Spleen (tissue), 7 donors: ENCODE measurements around the gene SPTBN1.

Experiments used
- POLR2AphosphoS5 ChIP-seq, 3 donors: sonication (generic); formaldehyde crosslinking; IDR thresholded peaks; one replicate each; pipeline ENCODE4 v1.5.1; 2017; ENCODE audit warnings: antibody characterized with exemption in 3 of 3
- TF ChIP-seq, protein P1 (sequence below), 11 experiments: fragments of 200-600 bp in 7 of 11; fragments of 450-650 bp in 4 of 11; sonication (generic) in 4 of 11; IDR thresholded peaks in 8 of 11; conservative IDR thresholded peaks in 3 of 11; 1 replicate in 7 of 11; 2 replicates in 4 of 11; pipeline versions ENCODE4 v1.4.0 to v1.8.0; 2016 to 2021; ENCODE audit warnings: antibody characterized with exemption in 11 of 11, inconsistent platforms in 4 of 11, mild to moderate bottlenecking in 1 of 11
- donor health status: DM: no; HTN: no; CAD: no; lungs with moderate emphysema.
- donor health status: DM: no; HTN: no; CAD: no.
- donor health status: DM: no; HTN: no; CAD: no.

- TF ChIP-seq, protein P1, sequence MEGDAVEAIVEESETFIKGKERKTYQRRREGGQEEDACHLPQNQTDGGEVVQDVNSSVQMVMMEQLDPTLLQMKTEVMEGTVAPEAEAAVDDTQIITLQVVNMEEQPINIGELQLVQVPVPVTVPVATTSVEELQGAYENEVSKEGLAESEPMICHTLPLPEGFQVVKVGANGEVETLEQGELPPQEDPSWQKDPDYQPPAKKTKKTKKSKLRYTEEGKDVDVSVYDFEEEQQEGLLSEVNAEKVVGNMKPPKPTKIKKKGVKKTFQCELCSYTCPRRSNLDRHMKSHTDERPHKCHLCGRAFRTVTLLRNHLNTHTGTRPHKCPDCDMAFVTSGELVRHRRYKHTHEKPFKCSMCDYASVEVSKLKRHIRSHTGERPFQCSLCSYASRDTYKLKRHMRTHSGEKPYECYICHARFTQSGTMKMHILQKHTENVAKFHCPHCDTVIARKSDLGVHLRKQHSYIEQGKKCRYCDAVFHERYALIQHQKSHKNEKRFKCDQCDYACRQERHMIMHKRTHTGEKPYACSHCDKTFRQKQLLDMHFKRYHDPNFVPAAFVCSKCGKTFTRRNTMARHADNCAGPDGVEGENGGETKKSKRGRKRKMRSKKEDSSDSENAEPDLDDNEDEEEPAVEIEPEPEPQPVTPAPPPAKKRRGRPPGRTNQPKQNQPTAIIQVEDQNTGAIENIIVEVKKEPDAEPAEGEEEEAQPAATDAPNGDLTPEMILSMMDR (IDR thresholded peaks at IDR 0.05 in 8 of 11, conservative IDR thresholded peaks at IDR 0.05 in 3 of 11): no peak
- TF ChIP-seq POLR2AphosphoS5 (IDR thresholded peaks at IDR 0.05): no peak
These were observed 215.9 kb downstream of the SPTBN1 start for GRCh38 chr2:54671875-54672589.
